Retinal pigment epithelial cell (primary cell): ENCODE measurements around the gene UPK1A.
"Not testable (repeated sequence)": the region's sequence is repeated elsewhere in the genome, so short reads cannot be mapped to it uniquely, and the experiment has no call there.

Experiments used
- DNase-seq: peaks from one replicate; pipeline ENCODE4 v3.0.0-alpha.2; 2010; ENCODE audit warnings: low read depth
- H3K4me3 ChIP-seq: 2 replicates; pipeline ENCODE4 v1.5.1; 2011; ENCODE audit warnings: mild to moderate bottlenecking, low read length, control low read depth, moderate library complexity
- CTCF ChIP-seq: conservative IDR thresholded peaks from 2 replicates; pipeline ENCODE4 v1.5.1; 2011; ENCODE audit warnings: low read depth, low read length, control low read depth, inconsistent platforms

UPK1A gene

GRCh38 chr19:35722897-35723296 is 56.6 kb downstream of the UPK1A start:
- H3K4me3 ChIP-seq, result no peak overlapping the region
- no peak for DNase-seq
- TF ChIP-seq CTCF, result no peak

- no peak for TF ChIP-seq CTCF
- no peak overlapping the region for H3K4me3 ChIP-seq
- DNase-seq, result no peak
Measured at GRCh38 chr19:35723671-35724070, 57.4 kb downstream of the UPK1A start.

- H3K4me3 ChIP-seq, DNase-seq: not testable (repeated sequence)
Measured at GRCh38 chr19:35724132-35724531, 57.8 kb downstream of the UPK1A start.

- TF ChIP-seq CTCF, result no peak
- H3K4me3 ChIP-seq, result no peak overlapping the region
- DNase-seq, result no peak
Measured at GRCh38 chr19:35724560-35724959, 58.2 kb downstream of the UPK1A start.

GRCh38 chr19:35725216-35725861 is 59.0 kb downstream of the UPK1A start:
- no peak overlapping the region for H3K4me3 ChIP-seq
- DNase-seq, result no peak
- no peak for TF ChIP-seq CTCF

- no peak for TF ChIP-seq CTCF
- no peak for DNase-seq
- H3K4me3 ChIP-seq, result no peak overlapping the region
Measured at GRCh38 chr19:35727053-35727955, 61.0 kb downstream of the UPK1A start.
